HG02571 (cell line): ENCODE data around the gene GPR34.
"Not testable (repeated sequence)": the region's sequence is repeated elsewhere in the genome, so short reads cannot be mapped to it uniquely, and the experiment has no call there.

Source experiments
- ATAC-seq: cut with Tn5 transposase; IDR thresholded peaks from one replicate; pipeline ENCODE4 v1.9.1; 2021; ENCODE audit warnings: mild to moderate bottlenecking, moderate library complexity; ENCODE audit not compliant: unreplicated experiment

Gene GPR34, protein sequence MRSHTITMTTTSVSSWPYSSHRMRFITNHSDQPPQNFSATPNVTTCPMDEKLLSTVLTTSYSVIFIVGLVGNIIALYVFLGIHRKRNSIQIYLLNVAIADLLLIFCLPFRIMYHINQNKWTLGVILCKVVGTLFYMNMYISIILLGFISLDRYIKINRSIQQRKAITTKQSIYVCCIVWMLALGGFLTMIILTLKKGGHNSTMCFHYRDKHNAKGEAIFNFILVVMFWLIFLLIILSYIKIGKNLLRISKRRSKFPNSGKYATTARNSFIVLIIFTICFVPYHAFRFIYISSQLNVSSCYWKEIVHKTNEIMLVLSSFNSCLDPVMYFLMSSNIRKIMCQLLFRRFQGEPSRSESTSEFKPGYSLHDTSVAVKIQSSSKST

DNA sequence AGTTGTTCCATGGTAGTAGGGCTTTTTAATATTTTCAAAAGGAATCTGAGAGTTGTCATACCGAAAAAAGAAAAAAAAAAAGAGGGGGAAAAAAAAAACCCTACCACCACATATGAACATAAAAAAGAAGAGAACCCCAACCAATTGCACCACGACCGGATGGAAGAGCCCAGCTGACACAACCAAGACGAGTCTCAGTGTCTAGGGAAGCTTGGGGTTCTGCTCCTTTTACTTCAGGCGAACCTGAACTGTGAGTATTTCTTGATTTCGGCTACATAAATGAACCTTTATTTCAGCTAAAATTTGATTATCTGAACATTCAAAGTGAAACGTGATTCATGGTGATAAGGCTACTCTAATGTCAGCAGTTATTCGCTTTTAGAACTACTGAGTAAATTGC, at the start of gene GPR34:
GPR34 (plus strand) TSS at position 139 of the 400 bp plus-strand sequence. CDS start 6,661 bp downstream, outside the sequence.
- no peak for ATAC-seq

DNA sequence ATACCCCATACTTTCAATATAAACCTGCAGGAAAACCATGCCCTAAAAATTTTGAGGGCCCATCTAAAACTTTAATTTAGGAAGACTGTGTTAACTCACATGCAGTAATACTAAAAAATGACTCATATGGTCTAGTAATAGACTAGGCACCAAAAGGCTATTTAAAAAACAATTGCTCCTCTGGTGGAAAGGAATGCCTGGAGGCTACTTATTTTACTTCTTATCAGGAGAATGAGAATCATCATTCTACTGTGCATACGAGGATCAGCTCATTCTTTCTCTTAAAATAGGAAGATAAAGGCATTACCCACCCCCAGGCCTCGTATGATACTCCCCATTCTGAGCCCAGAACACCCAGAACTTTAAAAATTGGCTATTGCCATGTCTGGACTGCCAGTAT, 42.6 kb upstream of the GPR34 start:
- ATAC-seq, result not testable (repeated sequence)

DNA sequence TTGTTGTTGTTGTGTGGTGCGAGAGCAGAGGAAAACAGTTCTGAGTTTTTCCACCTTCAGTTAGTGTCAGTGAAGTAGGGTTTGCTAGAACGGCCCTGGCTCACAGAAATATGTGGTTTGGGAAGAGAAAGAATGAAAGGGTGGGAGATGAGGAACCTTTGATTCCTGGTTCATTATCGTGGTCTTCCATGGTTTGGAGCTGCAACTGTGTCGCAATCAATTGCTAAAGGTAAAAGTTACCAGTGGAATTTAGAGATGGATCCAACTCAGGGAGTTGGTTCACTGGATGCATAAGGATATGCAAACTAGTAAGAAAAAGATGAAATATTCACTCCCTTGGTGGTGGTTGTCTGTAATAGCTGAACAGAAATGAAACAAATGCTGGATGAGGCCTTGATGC, 35.6 kb upstream of the GPR34 start:
- no peak for ATAC-seq

DNA sequence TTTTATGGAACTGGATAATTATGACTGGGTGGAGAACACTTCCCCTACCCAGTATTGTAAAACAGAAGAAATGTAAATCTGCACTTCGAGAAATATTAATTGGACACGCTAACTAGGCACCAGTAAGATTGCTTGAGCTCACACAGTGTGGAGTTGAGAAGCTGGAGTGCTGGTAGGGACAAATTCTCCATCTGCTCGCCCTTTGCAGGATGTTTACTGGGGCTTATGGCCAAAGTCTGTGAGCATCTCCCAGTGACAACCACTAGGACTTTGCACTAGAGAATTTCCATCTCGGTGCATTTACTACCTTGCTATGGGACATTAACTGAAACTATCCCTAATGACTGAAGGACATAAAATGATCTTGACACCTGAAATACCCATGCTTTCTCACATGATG, 33.7 kb upstream of the GPR34 start:
- no peak for ATAC-seq

DNA sequence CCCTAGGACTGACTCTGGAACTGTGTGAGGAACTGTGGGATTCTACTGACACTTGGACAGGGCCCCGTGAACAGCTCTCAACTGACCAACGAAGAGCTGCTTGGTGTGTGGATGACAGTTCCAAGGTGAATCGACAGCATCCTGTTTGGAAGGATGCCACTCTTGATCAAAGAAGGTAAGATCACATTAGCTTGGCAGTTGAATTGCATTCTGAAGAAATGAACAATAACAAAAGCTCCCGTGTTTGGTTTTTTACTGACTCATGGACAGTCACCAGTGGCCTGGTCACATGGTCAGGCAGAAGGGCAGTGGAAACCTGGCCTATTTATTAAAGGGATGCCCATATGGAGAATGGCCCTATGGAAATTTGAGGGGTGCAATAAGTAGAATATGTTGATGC, 33.1 kb upstream of the GPR34 start:
- ATAC-seq, result no peak

DNA sequence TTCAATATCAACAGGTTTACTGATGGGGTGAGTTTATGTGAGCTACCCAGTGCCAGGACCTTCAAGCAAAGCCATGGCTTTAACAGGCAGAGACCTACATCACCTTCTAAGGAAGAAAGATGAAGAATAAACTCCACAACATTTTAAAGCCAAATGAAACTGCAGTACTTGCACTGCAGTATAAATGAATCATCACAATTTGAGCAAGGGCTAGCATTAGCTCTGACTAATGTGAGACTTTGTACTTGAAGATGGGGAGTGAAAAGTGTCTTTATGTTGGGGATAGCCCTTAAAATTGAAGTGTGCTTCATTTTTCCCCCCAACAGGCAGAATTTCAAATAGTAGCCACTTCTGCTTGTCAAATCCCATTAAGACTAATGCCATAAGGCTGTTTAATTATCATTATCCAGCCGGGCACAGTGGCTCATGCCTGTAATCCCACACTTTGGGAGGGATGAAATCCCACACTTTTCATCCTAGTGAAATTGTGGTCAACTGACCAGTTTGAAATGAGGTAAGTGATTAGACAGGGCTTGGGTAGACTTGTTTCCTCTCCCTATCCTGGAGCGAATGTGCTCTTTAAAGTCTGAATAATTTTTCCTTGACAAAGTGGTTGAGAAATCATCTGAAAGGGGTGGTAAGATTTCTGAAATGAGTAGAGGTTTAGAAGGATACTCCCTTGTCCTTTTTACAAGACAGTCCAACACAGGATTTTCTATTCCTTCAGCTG, 27.2 kb upstream of the GPR34 start:
- ATAC-seq, result no peak

DNA sequence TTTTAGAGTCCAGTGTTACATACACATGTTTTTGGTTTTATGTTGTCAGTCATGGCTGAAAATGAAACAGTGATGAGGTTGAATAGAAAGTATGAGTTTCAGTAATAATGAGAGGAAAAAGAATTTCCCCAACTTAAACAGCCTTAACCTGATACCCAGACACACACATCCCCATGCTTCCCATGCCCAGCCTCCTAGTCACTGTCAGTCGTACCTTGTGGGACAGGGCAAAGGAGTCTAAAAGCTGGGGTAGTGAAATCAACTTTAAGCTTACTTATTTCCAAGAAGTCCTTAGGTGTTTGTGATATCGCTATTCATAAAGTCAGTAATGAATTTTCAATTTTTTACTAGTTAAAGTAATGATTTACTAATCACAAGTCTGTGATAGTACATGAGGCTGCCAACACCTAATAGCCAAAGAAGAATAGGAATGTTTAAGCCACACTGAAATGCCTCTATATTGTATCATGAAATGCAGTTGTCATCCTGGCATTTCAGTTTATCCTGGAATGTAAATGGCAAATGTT, 24.3 kb upstream of the GPR34 start:
- ATAC-seq, result peak; percentile 91

DNA sequence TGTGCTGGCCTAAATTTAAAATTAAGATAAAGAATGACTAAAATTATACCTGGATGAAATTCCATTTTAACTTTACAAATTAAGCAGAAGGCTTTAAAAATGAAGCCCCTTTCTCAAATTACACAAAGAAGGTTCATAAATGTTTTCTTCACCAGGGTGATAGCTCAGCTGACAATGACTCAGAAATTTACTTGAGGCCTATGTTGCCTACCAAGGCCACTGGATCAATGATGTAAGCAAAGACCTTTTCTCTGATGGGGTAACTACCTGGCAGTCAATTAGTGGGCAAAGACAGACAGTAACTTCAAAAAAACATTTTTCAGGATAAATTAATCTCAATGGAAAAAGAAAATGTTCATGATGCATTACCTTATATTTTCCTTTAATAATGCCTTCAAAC, 23.9 kb upstream of the GPR34 start:
- no peak for ATAC-seq

DNA sequence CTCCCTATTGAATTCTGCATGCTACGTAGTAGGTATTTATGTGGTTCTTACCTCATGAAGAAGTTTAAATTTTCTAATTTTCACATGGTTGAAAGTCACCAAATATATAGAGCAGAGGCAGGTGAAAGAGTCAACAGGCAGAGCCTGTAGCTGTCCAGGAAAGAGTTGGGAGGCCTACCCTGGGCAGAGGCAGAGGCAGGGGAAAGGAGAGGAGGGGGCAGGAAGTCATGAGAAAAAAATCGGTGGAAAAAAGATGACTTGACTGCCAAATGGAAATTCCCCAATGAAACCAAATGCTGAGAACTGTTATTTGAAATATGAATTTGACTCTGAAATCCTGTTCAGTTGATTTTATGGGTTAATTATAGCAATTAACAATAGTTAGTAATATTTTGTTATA, 23.1 kb upstream of the GPR34 start:
- no peak for ATAC-seq

DNA sequence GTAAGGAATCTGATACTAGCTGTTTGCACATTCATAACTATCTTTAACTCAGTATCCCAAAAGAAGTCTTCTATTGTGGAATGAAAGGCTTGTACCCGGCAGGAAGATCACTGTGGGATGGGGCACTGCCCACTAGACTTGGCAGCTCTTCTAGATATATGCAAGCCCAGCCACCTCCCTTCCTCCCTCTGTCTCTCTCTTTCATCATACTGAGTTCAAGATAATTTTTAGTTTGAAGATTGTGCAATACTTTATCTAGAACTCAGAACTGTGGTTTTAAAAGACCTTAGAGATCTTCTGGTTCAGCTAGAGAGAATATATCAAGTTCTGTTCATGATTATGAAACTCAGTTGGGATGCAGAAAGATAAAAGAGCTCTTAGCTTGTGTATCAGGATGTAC, 22.5 kb upstream of the GPR34 start:
- ATAC-seq, result no peak

DNA sequence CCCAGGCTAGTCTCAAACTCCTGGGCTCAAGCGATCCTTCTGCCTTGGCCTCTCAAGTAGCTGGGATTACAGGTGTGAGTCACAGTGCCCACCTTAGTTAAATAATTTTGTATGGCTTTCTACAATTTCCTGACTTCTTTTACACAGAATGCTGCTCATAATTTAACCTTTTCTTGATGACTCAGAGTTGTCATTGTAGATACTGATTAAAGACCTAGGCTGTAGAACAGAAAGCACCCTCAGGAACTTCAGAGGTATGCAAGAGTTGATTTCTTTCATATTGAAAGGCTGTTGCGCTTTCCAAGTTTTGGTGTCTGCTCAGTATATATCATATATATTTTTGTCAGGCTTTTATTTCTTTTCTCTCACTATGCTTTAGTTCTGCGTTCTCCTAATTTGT, 21.1 kb upstream of the GPR34 start:
- ATAC-seq, result no peak

DNA sequence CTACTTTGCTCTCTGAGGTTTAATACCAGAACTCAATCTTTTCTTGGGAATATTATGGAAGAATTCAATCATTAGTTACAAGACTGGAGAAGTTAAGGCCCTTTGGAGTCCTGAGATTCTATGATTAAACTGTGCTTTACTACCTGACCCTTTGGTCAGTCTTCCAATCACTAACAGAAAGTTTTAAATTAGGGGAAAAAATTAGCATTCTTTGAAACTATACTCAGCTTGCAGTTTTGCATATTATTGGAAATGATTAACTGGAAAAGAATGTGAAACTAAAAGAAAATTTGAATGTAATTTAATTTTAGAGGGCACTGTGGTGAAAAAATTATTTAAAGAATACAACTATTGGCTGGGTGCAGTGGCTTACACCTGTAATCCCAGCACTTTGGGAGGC, 18.7 kb upstream of the GPR34 start:
- no peak for ATAC-seq

DNA sequence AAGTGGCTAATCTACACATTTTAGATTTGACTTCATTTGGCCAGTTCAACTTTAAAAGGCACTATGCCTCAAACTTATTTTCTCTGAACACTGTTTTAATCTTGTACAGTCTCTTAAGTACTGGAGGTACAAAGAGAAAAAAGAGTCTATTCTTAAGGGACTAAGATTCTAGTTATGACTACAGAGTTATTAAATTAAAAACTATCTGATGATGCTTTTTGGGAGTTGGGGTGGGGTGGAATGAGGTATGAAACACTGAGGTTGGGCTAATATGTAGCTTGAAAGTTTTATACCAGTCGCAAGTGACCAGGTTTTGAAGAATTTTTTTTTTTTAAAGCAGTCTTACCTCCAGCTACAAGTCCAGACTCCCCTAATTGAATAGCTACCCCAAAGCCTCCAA, 17.7 kb upstream of the GPR34 start:
- ATAC-seq, result no peak

DNA sequence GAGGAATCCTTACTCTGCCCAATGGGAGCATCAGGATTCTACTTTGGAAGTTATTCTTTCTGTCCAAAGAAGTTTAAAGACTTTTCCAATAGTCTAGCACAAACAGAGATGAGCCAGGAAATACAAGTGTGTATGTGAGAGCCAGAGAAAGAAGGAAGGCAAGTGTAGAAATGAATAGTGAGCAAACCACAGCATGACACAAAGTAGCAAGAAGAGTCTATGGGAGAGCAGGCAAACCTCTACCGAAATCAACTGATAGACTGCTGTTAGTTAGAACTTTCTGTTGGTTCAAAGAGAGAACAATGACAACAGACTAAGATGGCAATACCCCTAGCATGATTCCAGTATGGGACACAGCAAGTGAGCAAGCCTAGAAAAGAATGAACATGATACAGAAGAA, 16.1 kb upstream of the GPR34 start:
- no peak for ATAC-seq

DNA sequence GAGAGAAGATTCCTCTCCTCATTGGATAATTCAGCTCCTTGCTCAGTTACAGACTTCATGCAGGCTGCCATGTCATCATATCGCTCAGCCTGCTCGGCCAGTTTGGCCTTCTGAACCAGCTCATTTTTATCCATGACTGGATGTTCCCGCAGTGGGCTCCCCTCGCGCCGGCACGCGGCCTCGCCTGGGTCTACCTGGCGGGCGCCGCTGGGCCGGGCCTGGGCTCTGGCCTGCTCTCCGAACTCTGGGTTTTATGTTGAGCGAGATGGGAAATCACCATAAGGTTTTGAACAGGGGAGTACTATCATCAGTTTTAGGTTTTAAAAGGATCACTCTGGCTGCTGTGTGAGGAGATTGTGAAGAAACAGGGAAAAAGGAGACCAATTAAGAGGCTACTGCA, 12.4 kb upstream of the GPR34 start:
- ATAC-seq, result not testable (repeated sequence)

DNA sequence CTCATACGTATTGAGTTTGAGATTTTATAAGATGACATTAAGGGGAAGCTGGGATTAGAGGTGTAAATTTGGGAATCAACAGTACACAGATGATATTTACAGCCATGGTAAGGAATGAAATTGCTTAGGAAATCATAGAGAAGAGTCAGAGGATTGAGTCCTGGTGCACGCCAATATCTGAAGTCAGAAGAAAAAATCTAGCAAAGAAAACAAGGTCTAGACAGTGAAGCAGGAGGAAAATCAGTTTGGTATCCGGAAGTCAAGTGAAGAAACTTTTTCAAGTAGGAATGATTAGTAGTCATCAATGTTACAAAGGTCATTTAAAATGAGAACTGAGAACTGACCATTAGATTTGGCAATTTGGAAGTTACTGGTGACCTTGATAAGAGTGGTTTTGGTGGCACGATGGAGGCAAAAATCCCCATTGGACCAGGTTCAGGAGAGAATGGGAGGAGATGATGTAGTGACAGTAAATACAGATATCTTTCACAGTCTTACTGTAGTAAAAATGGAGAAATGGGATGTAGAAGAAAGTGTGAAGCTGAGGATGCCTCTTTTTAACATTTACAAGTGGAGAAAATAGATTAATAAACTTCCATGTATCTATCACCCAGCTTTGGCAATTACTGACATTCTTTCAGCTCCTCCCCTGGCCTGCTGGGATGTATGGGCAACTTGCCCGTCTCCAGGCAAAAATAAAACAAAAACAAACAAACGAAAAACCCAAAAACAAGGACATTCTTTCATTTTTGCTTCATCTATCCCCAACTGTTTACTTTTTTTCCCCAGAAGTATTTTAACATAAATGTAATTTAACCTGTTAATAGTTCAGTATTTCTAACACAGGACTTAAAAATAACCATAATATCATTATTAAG, 11.4 kb upstream of the GPR34 start:
- no peak for ATAC-seq

DNA sequence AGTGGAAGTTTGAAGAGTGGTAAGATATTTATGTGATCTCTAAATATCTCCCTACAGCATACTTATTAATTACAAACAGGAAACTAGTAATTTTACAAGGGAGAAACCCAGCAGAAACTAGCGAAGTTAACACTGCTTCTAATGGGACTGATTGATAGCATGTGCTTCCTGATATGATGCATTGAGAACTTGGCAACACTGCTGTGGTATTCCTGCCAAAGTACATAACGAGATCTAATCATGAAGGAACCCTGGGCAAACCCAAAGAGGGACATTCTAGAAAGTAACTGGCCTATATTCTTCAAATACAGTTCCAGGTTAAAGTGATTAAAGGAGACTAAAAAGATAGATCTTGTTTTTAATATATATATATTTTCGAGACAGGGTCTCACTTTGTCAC, 4.6 kb upstream of the GPR34 start:
- no peak for ATAC-seq

DNA sequence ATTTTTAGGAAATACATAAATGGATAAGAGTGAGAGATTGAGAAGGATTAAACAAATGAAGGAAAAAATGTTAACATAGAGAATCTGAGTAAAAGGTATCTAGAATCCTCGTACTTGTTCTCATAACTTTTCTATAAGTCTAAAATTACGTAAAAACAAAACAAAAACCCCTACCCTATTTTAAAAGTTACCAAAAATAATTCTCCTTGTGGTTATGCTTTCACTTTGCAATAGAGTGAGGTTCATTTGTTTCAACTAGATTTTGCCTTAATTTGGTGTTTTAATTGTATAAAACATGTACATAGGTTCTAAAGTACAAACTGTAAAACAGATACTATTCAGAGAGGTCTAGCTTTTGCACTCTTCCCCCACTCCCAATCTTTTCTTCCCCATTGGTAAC, 3.8 kb upstream of the GPR34 start:
- no peak for ATAC-seq

DNA sequence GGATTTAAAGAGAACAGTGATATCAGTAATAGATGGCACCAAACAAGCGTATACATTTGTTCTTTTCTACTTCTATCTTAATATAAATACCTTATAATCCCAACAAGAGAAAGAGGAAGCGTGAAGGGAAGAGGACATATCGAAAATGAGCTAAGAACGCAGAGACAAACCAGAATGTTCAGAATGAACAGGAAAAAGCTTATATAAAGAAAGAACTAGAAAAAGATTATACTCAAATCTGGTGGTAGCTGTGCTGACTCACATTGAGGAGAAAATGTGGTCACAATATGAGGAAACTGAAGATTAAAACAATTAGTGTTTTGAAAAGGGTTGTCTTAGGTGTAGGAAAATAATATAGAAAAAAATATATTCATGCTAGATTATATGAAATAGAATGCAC, 2.0 kb upstream of the GPR34 start:
- ATAC-seq, result no peak

DNA sequence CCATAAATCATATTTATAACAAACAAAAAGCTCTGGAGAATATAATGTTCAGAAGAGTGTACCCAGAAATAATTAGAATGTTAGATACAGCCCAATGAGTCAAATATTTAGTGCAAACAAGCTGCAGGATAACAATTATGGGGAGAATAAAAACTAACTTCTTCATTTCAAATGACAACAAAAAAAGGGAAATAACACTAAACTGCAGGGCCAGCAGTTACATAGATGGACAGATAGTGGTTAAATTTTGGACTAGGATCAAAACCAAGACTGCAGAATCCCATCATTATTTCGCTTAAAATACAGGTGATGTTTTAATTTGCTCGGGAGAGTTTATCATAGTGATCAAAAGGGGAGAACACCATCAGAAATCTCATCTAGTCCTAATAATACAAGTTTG, 617 bp upstream of the GPR34 start:
- ATAC-seq, result no peak

DNA sequence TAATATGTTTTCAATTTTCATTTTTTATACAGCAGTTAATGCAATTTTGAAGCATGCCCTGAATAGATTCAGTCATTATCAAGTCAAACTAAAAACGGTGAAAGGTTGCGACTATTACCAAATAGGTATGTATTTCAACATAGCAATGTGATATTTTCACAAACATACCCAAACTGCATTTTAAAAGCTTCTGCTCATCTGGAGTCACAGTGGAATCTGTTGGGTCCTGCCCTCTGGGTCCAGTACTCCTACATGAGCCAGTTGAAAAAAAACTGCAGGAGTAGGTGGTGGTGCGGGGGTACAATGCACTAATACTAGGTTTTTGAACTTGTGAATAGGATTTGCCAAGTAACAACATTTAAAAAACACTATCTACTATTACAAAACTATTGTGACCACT, 938 bp downstream of the GPR34 start:
- no peak for ATAC-seq
